H1 (cell line): ENCODE measurements around the gene ZNF385B.

Experiments used
- GABPA ChIP-seq: IDR thresholded peaks from 2 replicates; pipeline ENCODE4 v1.6.1; 2011; ENCODE audit warnings: mild to moderate bottlenecking, low read length, moderate library complexity, borderline replicate concordance; ENCODE audit not compliant: insufficient read depth
- HDAC2 ChIP-seq, 2 experiments: fragments of 300-600 bp in 1 of 2; sonication (generic) in 1 of 2; IDR thresholded peaks; 2 replicates each; pipeline ENCODE4 v1.6.1; 2011 to 2012; ENCODE audit warnings: low read depth in 2 of 2, low read length in 2 of 2, mild to moderate bottlenecking in 2 of 2, moderate library complexity in 2 of 2, borderline replicate concordance in 1 of 2, inconsistent platforms in 1 of 2
- PHF8 ChIP-seq: fragments of 200-600 bp; sonication (generic); conservative IDR thresholded peaks from 2 replicates; pipeline ENCODE4 v1.7.1; 2012; ENCODE audit warnings: low read depth, mild to moderate bottlenecking, inconsistent platforms, low read length, moderate library complexity
- POLR2A ChIP-seq, 2 experiments: IDR thresholded peaks; 1 replicate in 1 of 2; 2 replicates in 1 of 2; pipeline ENCODE4 v1.6.1; 2011; ENCODE audit warnings: low read depth in 2 of 2, low read length in 2 of 2, mild to moderate bottlenecking in 2 of 2; ENCODE audit errors: control extremely low read depth in 1 of 2
- POLR2AphosphoS5 ChIP-seq: IDR thresholded peaks from 2 replicates; pipeline ENCODE4 v1.6.1; 2011; ENCODE audit warnings: low read depth, low read length
- TF ChIP-seq, protein P1 (sequence below), 3 experiments: IDR thresholded peaks; 1 replicate in 2 of 3; 2 replicates in 1 of 3; pipeline versions ENCODE4 v1.5.1 to v1.6.1; 2011; ENCODE audit warnings: low read length in 3 of 3, mild to moderate bottlenecking in 3 of 3, inconsistent platforms in 2 of 3, low read depth in 1 of 3, moderate library complexity in 1 of 3; ENCODE audit not compliant: insufficient read depth in 1 of 3; ENCODE audit errors: control extremely low read depth in 1 of 3
- TF ChIP-seq, protein P2 (sequence below): IDR thresholded peaks from 2 replicates; pipeline ENCODE4 v1.6.1; 2012; ENCODE audit warnings: inconsistent platforms
- TF ChIP-seq, protein P3 (sequence below): IDR thresholded peaks from 2 replicates; pipeline ENCODE4 v1.6.1; 2011; ENCODE audit warnings: low read depth, mild to moderate bottlenecking, low read length; ENCODE audit not compliant: insufficient read depth

DNA sequence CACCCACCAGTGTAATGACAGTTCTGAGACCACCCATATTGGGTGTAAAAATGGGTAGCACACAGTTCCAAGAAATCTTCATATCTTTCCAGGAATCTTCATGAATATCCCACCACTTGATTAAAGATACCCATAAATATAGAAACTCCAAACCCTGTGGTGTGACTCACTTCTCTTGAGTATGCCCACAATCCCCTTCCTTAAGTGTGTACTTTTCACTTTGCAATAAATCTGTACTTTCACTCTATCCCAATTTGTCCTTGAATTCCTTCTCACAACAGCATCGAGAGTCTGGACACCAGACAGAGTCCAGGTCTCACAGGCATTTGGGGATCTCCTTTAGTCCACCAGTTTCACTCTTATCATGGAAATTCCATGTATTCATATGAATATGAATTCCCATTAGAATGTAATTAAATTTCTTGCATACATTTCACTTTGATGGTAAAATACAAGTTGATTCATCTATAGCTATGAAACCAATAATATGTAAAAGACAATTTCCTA, 309.8 kb downstream of the ZNF385B start:
- TF ChIP-seq, protein P1, sequence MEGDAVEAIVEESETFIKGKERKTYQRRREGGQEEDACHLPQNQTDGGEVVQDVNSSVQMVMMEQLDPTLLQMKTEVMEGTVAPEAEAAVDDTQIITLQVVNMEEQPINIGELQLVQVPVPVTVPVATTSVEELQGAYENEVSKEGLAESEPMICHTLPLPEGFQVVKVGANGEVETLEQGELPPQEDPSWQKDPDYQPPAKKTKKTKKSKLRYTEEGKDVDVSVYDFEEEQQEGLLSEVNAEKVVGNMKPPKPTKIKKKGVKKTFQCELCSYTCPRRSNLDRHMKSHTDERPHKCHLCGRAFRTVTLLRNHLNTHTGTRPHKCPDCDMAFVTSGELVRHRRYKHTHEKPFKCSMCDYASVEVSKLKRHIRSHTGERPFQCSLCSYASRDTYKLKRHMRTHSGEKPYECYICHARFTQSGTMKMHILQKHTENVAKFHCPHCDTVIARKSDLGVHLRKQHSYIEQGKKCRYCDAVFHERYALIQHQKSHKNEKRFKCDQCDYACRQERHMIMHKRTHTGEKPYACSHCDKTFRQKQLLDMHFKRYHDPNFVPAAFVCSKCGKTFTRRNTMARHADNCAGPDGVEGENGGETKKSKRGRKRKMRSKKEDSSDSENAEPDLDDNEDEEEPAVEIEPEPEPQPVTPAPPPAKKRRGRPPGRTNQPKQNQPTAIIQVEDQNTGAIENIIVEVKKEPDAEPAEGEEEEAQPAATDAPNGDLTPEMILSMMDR (IDR thresholded peaks at IDR 0.05; ENCODE audit: control extremely low read depth in 1 of 3, insufficient read depth in 1 of 3, low read depth in 1 of 3, low read length in 3 of 3), result no peak
- TF ChIP-seq HDAC2 (IDR thresholded peaks at IDR 0.05; ENCODE audit: borderline replicate concordance in 1 of 2, low read depth in 2 of 2, low read length in 2 of 2) (no peak), POLR2AphosphoS5 (no peak), GABPA (no peak), POLR2A (IDR thresholded peaks at IDR 0.05; ENCODE audit: control extremely low read depth in 1 of 2, low read depth in 2 of 2, low read length in 2 of 2) (no peak), PHF8 (no peak)
- TF ChIP-seq, protein P2, sequence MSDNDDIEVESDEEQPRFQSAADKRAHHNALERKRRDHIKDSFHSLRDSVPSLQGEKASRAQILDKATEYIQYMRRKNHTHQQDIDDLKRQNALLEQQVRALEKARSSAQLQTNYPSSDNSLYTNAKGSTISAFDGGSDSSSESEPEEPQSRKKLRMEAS, result no peak
- TF ChIP-seq, protein P3, sequence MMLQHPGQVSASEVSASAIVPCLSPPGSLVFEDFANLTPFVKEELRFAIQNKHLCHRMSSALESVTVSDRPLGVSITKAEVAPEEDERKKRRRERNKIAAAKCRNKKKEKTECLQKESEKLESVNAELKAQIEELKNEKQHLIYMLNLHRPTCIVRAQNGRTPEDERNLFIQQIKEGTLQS, result no peak
